ENCODE results near the gene SPSB1. TPM values are rescaled to one million over a fixed set of nuclear protein-coding genes. Genes with fewer than 3 reads are reported as not detected.

The SPSB1 gene
- total and polyA plus RNA-seq, 2 of the 4 experiments (the other 2 are of a cell fraction) = 16.7 to 19.8 TPM

- peak overlapping the region; percentile 23; the same call in 1 of the 2 replicates for H2AK5ac ChIP-seq (ENCODE audit: low read depth, low read length)
- H3K4ac ChIP-seq (ENCODE audit: low read depth, low read length) = peak overlapping the region; percentile 51
- H3K56ac ChIP-seq (ENCODE audit: extremely low read depth, insufficient read depth, low read length) = no peak overlapping the region
- H3K4me1 ChIP-seq (ENCODE audit: control insufficient read depth, insufficient read depth, low read length) = peaks cover 13% of the 10 kb centered on the region
- H3K14ac ChIP-seq (replicated peaks; ENCODE audit: low read depth, low read length) = peak overlapping the region; percentile 5; the same call in 1 of the 2 replicates
- dilution Hi-C loops (cut with HindIII; ENCODE audit: low sequenced_read_pairs, unreplicated experiment) = no loop called here
- H3K27me3 ChIP-seq (ENCODE audit: control insufficient read depth, insufficient read depth, low read length) = no peaks in the 10 kb centered on the region
- H3K18ac ChIP-seq (ENCODE audit: low read depth, low read length) = no peak overlapping the region
- H4K20me1 ChIP-seq (ENCODE audit: insufficient read depth, low read length) = peaks cover 95% of the 10 kb centered on the region
- no TSS peak for BruUV-seq (replicated peaks)
- H2BK5ac ChIP-seq (ENCODE audit: low read depth, low read length, poor library complexity, severe bottlenecking) = no peak overlapping the region
- H2AFZ ChIP-seq (replicated peaks; ENCODE audit: low read length, poor library complexity) = peak overlapping the region; percentile 39
- in situ Hi-C loops (cut with MboI; ENCODE audit: low sequenced_read_pairs) = no loop called here
- no peak overlapping the region for H2BK15ac ChIP-seq (ENCODE audit: low read depth, low read length)
- CTCF ChIA-PET = no interaction called here
- no peaks in the 10 kb centered on the region for H3K36me3 ChIP-seq (ENCODE audit: control insufficient read depth, insufficient read depth, low read length)
- ATAC-seq (ENCODE audit: low read depth) (no peak), DNase-seq (peak; percentile 49)
- H2BK20ac ChIP-seq (ENCODE audit: low read depth, low read length) = no peak overlapping the region
- H4K91ac ChIP-seq (ENCODE audit: insufficient read depth, low read depth, low read length) = no peak overlapping the region
- peaks cover 24 to 88% of the 10 kb centered on the region in 2 experiments for H3K79me1 ChIP-seq (ENCODE audit: low read depth in 1 of 2, low read length in 2 of 2)
- no peak overlapping the region for H3K4me3 ChIP-seq (ENCODE audit: insufficient read depth, low read depth, low read length)
- no peak overlapping the region for H4K8ac ChIP-seq (ENCODE audit: low read depth in 2 of 2, low read length in 2 of 2)
- no peak overlapping the region for H2BK120ac ChIP-seq (ENCODE audit: low read depth, low read length)
- H3K9me3 ChIP-seq (ENCODE audit: control insufficient read depth, insufficient read depth, low read length) = no peaks in the 10 kb centered on the region
- peak overlapping the region; percentile 3; the same call in 1 of the 2 replicates for H3K23ac ChIP-seq (ENCODE audit: low read depth, low read length)
- 47% methylated on average over 3 of the region's 22 CpGs; no CpG with 5 or more reads in 1 of the 2 experiments for WGBS, 2 experiments (ENCODE audit: extremely low coverage in 2 of 2, insufficient read length in 1 of 2)
- H3K9me1 ChIP-seq (ENCODE audit: insufficient read depth, low read length) = peaks cover 35% of the 10 kb centered on the region
- POLR2A ChIA-PET (ENCODE audit: unreplicated experiment) = no interaction called here
- no peak overlapping the region for H3K9ac ChIP-seq (ENCODE audit: low read depth, low read length)
- no peak overlapping the region for H4K5ac ChIP-seq (ENCODE audit: low read depth, low read length)
- intact Hi-C loops (cut with micrococcal nuclease) = no loop called here
- no peak overlapping the region for H3K27ac ChIP-seq (ENCODE audit: insufficient read depth, low read length)
- peak overlapping the region; percentile 56 for H2AK9ac ChIP-seq (replicated peaks; ENCODE audit: low read depth, low read length, poor library complexity)
- no peak overlapping the region for H3K4me2 ChIP-seq (ENCODE audit: low read depth, low read length)
- no peak for TF ChIP-seq USF2 (IDR thresholded peaks at IDR 0.05; ENCODE audit: low read depth, low read length)
- TF ChIP-seq FOS (IDR thresholded peaks at IDR 0.05; ENCODE audit: low read depth, low read length) = no peak
- TF ChIP-seq RCOR1 (IDR thresholded peaks at IDR 0.05; ENCODE audit: insufficient replicate concordance, low read length) = no peak
- no peak for TF ChIP-seq MAFK (IDR thresholded peaks at IDR 0.05; ENCODE audit: low read depth, low read length)
- TF ChIP-seq, protein P1, sequence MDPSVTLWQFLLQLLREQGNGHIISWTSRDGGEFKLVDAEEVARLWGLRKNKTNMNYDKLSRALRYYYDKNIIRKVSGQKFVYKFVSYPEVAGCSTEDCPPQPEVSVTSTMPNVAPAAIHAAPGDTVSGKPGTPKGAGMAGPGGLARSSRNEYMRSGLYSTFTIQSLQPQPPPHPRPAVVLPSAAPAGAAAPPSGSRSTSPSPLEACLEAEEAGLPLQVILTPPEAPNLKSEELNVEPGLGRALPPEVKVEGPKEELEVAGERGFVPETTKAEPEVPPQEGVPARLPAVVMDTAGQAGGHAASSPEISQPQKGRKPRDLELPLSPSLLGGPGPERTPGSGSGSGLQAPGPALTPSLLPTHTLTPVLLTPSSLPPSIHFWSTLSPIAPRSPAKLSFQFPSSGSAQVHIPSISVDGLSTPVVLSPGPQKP (IDR thresholded peaks at IDR 0.05; ENCODE audit: borderline replicate concordance, low read depth, low read length) = no peak
- no peak for TF ChIP-seq MAZ (IDR thresholded peaks at IDR 0.05; ENCODE audit: borderline replicate concordance, low read depth, low read length)
- TF ChIP-seq BHLHE40 (IDR thresholded peaks at IDR 0.05; ENCODE audit: low read depth, low read length) = peak; percentile 43; the same call in 1 of the 2 replicates
Observed at GRCh38 chr1:9349331-9349851, 56.7 kb downstream of the SPSB1 start.

Measured in IMR-90 (cell line).